SK-N-SH treated with all-trans-retinoic acid at 6 μM for 48 hours (cell line): Measurements from ENCODE around the gene CCL4.

Experiments
- ARNTL ChIP-seq: fragments of 450-650 bp; formaldehyde crosslinking; IDR thresholded peaks from 2 replicates; pipeline ENCODE4 v1.5.0; 2020; ENCODE audit warnings: low read depth, mild to moderate bottlenecking, moderate library complexity, borderline replicate concordance
- CREB5 ChIP-seq: fragments of 250-450 bp; sonication (Bioruptor Pico); IDR thresholded peaks from 2 replicates; pipeline ENCODE4 v1.5.1; 2020; ENCODE audit warnings: low read depth, mild to moderate bottlenecking, moderate library complexity
- RARB ChIP-seq: fragments of 250-450 bp; sonication (Bioruptor Pico); IDR thresholded peaks from 2 replicates; pipeline ENCODE4 v1.8.0; 2021; ENCODE audit warnings: mild to moderate bottlenecking, moderate library complexity
- SNAI2 ChIP-seq: fragments of 250-450 bp; sonication (Bioruptor Pico); IDR thresholded peaks from 2 replicates; pipeline ENCODE4 v1.5.0; 2020; ENCODE audit warnings: mild to moderate bottlenecking, moderate library complexity
- TCF4 ChIP-seq: fragments of 250-450 bp; sonication (Bioruptor Pico); IDR thresholded peaks from 2 replicates; pipeline ENCODE4 v1.8.0; 2021; ENCODE audit warnings: mild to moderate bottlenecking, moderate library complexity, borderline replicate concordance
- ZC3H10 ChIP-seq: fragments of 250-450 bp; sonication (Bioruptor Pico); IDR thresholded peaks from 2 replicates; pipeline ENCODE4 v1.5.1; 2021; ENCODE audit warnings: mild to moderate bottlenecking, moderate library complexity
- ZFP3 ChIP-seq: fragments of 250-450 bp; sonication (Bioruptor Pico); IDR thresholded peaks from 2 replicates; pipeline ENCODE4 v1.5.0; 2020; ENCODE audit warnings: mild to moderate bottlenecking, moderate library complexity
- ZFP30 ChIP-seq: fragments of 450-650 bp; formaldehyde crosslinking; IDR thresholded peaks from 2 replicates; pipeline ENCODE4 v1.5.0; 2022; ENCODE audit warnings: mild to moderate bottlenecking, moderate library complexity
- ZNF565 ChIP-seq: fragments of 450-650 bp; formaldehyde crosslinking; conservative IDR thresholded peaks from 2 replicates; pipeline ENCODE4 v1.5.0; 2020; ENCODE audit warnings: low read depth, mild to moderate bottlenecking, moderate library complexity
- TF ChIP-seq, protein P1 (sequence below): fragments of 250-450 bp; sonication (Bioruptor Pico); IDR thresholded peaks from 2 replicates; pipeline ENCODE4 v1.8.0; 2020; ENCODE audit warnings: mild to moderate bottlenecking, moderate library complexity, borderline replicate concordance

DNA sequence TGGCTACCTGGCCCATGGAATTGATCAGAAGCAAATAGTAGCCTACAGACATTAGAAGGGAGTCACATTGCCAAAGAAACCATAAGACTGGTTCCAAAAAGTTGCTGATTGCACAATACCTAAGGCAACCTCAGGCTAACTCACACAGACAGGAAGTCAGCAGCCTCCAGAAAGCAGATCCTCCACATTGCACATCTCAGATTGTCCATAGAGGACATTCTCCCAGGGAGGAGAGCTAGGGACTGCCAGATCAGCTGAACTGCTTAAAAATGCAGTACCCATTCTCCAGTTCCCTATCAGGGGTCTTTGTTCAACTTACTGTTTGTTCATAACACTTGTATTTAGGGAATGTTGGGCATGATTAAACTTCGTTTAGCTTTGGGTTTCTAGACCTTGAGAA lies 17.9 kb upstream of the CCL4 start:
- TF ChIP-seq ZFP3 (CRISPR knock-in tag) (no peak), ZNF565 (CRISPR knock-in tag) (no peak), ZC3H10 (no peak), CREB5 (no peak), ZFP30 (no peak), ARNTL (CRISPR knock-in tag) (no peak), RARB (CRISPR knock-in tag) (no peak), SNAI2 (CRISPR knock-in tag) (no peak), TCF4 (CRISPR knock-in tag) (no peak)
- TF ChIP-seq, protein P1, sequence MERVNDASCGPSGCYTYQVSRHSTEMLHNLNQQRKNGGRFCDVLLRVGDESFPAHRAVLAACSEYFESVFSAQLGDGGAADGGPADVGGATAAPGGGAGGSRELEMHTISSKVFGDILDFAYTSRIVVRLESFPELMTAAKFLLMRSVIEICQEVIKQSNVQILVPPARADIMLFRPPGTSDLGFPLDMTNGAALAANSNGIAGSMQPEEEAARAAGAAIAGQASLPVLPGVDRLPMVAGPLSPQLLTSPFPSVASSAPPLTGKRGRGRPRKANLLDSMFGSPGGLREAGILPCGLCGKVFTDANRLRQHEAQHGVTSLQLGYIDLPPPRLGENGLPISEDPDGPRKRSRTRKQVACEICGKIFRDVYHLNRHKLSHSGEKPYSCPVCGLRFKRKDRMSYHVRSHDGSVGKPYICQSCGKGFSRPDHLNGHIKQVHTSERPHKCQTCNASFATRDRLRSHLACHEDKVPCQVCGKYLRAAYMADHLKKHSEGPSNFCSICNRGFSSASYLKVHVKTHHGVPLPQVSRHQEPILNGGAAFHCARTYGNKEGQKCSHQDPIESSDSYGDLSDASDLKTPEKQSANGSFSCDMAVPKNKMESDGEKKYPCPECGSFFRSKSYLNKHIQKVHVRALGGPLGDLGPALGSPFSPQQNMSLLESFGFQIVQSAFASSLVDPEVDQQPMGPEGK (CRISPR knock-in tag), result no peak
